Astrocyte (in vitro differentiated cells and primary cell): ENCODE data around the gene BANP. TPM values are rescaled to one million over a fixed set of nuclear protein-coding genes. Genes with fewer than 3 reads are reported as not detected.

Experiments used
- DNase-seq: peaks from one replicate; pipeline ENCODE4 v3.0.0-alpha.2; 2010; ENCODE audit warnings: low read depth
- FAIRE-seq: peaks from 2 replicates; lab custom pipeline; 2011; peaks lifted over from hg19 to GRCh38; lab: Jason Lieb, UNC
- H2AFZ ChIP-seq: 2 replicates; pipeline ENCODE4 v1.6.0; 2012; ENCODE audit warnings: low read depth, low read length, inconsistent platforms
- H3K27ac ChIP-seq: 2 replicates; pipeline ENCODE4 v1.5.1; 2011; ENCODE audit warnings: low read depth, low read length, inconsistent platforms
- H3K27me3 ChIP-seq: 2 replicates; pipeline ENCODE4 v1.6.0; 2011; ENCODE audit warnings: low read length, inconsistent platforms; ENCODE audit not compliant: insufficient read depth
- H3K36me3 ChIP-seq: 2 replicates; pipeline ENCODE4 v1.5.1; 2011; ENCODE audit warnings: low read length, inconsistent platforms; ENCODE audit not compliant: insufficient read depth
- H3K4me1 ChIP-seq: 2 replicates; pipeline ENCODE4 v1.5.1; 2011; ENCODE audit warnings: low read length, inconsistent platforms; ENCODE audit not compliant: insufficient read depth
- H3K4me2 ChIP-seq: 2 replicates; pipeline ENCODE4 v1.6.0; 2012; ENCODE audit warnings: low read length, inconsistent platforms
- H3K4me3 ChIP-seq: 2 replicates; pipeline ENCODE4 v1.5.1; 2011; ENCODE audit warnings: low read depth, mild to moderate bottlenecking, low read length, inconsistent platforms; ENCODE audit not compliant: insufficient read depth
- H3K79me2 ChIP-seq: 2 replicates; pipeline ENCODE4 v1.6.0; 2012; ENCODE audit warnings: mild to moderate bottlenecking, low read length, inconsistent platforms; ENCODE audit not compliant: insufficient read depth
- H3K9ac ChIP-seq: 2 replicates; pipeline ENCODE4 v1.6.0; 2012; ENCODE audit warnings: mild to moderate bottlenecking, low read length, inconsistent platforms
- H3K9me3 ChIP-seq: 2 replicates; pipeline ENCODE4 v1.5.1; 2012; ENCODE audit warnings: low read depth, mild to moderate bottlenecking, low read length, inconsistent platforms; ENCODE audit not compliant: insufficient read depth
- H4K20me1 ChIP-seq: 2 replicates; pipeline ENCODE4 v1.6.0; 2012; ENCODE audit warnings: low read length, inconsistent platforms; ENCODE audit not compliant: insufficient read depth
- H3K27ac Mint-ChIP-seq: one replicate; pipeline ENCODE4 v1.8.0; 2021; ENCODE audit warnings: mild to moderate bottlenecking, mixed read lengths; ENCODE audit not compliant: unreplicated experiment
- H3K27me3 Mint-ChIP-seq: one replicate; pipeline ENCODE4 v1.8.0; 2021; ENCODE audit warnings: low read depth, mixed read lengths; ENCODE audit not compliant: unreplicated experiment
- H3K36me3 Mint-ChIP-seq: one replicate; pipeline ENCODE4 v1.8.0; 2021; ENCODE audit warnings: low read depth, mixed read lengths; ENCODE audit not compliant: unreplicated experiment
- H3K4me1 Mint-ChIP-seq: one replicate; pipeline ENCODE4 v1.8.0; 2021; ENCODE audit warnings: low read depth, mixed read lengths; ENCODE audit not compliant: unreplicated experiment
- H3K4me3 Mint-ChIP-seq: one replicate; pipeline ENCODE4 v1.8.0; 2021; ENCODE audit warnings: mild to moderate bottlenecking, moderate library complexity, mixed read lengths; ENCODE audit not compliant: unreplicated experiment
- H3K9me3 Mint-ChIP-seq: one replicate; pipeline ENCODE4 v1.8.0; 2021; ENCODE audit warnings: mild to moderate bottlenecking, mixed read lengths; ENCODE audit not compliant: unreplicated experiment
- CTCF ChIP-seq: IDR thresholded peaks from 2 replicates; pipeline ENCODE4 v1.5.1; 2011; ENCODE audit warnings: low read depth, mild to moderate bottlenecking, inconsistent platforms, low read length, moderate library complexity; ENCODE audit not compliant: insufficient read depth
- EZH2 ChIP-seq: IDR thresholded peaks from 2 replicates; pipeline ENCODE4 v1.6.1; 2012; ENCODE audit warnings: mild to moderate bottlenecking, low read length, inconsistent platforms; ENCODE audit not compliant: insufficient read depth
- total RNA-seq: library from RNA; stranded (reverse); gene quantifications from 2 replicates; pipeline ENCODE4 v1.2.1, GENCODE V29; 2021

BANP gene
- total RNA-seq, 1 donor from 2014 or later: 28.9 TPM

- DNase-seq (no peak), FAIRE-seq (no peak)
- Histone ChIP-seq H3K36me3 (peaks cover 2% of the 10 kb centered on the region), H3K27me3 (no peaks in the 10 kb centered on the region), H3K4me1 (peaks cover 22% of the 10 kb centered on the region), H3K27ac (no peak overlapping the region), H2AFZ (no peak overlapping the region), H3K4me3 (no peak overlapping the region), H3K4me2 (no peak overlapping the region), H3K9me3 (no peaks in the 10 kb centered on the region), H3K9ac (no peak overlapping the region), H4K20me1 (peaks cover 25% of the 10 kb centered on the region), H3K79me2 (no peaks in the 10 kb centered on the region)
- no peak overlapping the region for H3K4me3 Mint-ChIP-seq
- no peak overlapping the region for H3K27ac Mint-ChIP-seq
- no peak for TF ChIP-seq EZH2
- TF ChIP-seq CTCF: no peak
- peaks cover 15% of the 10 kb centered on the region for H3K36me3 Mint-ChIP-seq
- H3K27me3 Mint-ChIP-seq: no peaks in the 10 kb centered on the region
- no peaks in the 10 kb centered on the region for H3K9me3 Mint-ChIP-seq
- H3K4me1 Mint-ChIP-seq: peaks cover 28% of the 10 kb centered on the region
These were observed 59.8 kb downstream of the BANP start for GRCh38 chr16:88010968-88011483.

- no peak overlapping the region for H3K4me3 Mint-ChIP-seq
- peaks cover 25% of the 10 kb centered on the region for H4K20me1 ChIP-seq
- no peak overlapping the region for H3K27ac Mint-ChIP-seq
- FAIRE-seq: no peak
- no peak overlapping the region for H2AFZ ChIP-seq
- peaks cover 28% of the 10 kb centered on the region for H3K4me1 Mint-ChIP-seq
- H3K27me3 ChIP-seq: no peaks in the 10 kb centered on the region
- no peak overlapping the region for H3K9ac ChIP-seq
- no peaks in the 10 kb centered on the region for H3K9me3 Mint-ChIP-seq
- no peak overlapping the region for H3K27ac ChIP-seq
- H3K27me3 Mint-ChIP-seq: no peaks in the 10 kb centered on the region
- no peaks in the 10 kb centered on the region for H3K9me3 ChIP-seq
- H3K4me3 ChIP-seq: no peak overlapping the region
- no peak for DNase-seq
- peaks cover 2% of the 10 kb centered on the region for H3K36me3 ChIP-seq
- H3K4me1 ChIP-seq: peaks cover 22% of the 10 kb centered on the region
- H3K36me3 Mint-ChIP-seq: peaks cover 18% of the 10 kb centered on the region
- no peak for TF ChIP-seq CTCF
- TF ChIP-seq EZH2: no peak
- H3K4me2 ChIP-seq: no peak overlapping the region
- no peaks in the 10 kb centered on the region for H3K79me2 ChIP-seq
These were observed 61.1 kb downstream of the BANP start for GRCh38 chr16:88012360-88012759.

- Histone ChIP-seq H3K36me3 (no peaks in the 10 kb centered on the region), H3K9me3 (no peaks in the 10 kb centered on the region), H2AFZ (no peak overlapping the region), H3K9ac (no peak overlapping the region), H3K4me1 (peaks cover 22% of the 10 kb centered on the region), H3K79me2 (no peaks in the 10 kb centered on the region), H4K20me1 (peaks cover 25% of the 10 kb centered on the region), H3K27ac (no peak overlapping the region), H3K27me3 (no peaks in the 10 kb centered on the region), H3K4me2 (no peak overlapping the region), H3K4me3 (no peak overlapping the region)
- peaks cover 16% of the 10 kb centered on the region for H3K36me3 Mint-ChIP-seq
- H3K9me3 Mint-ChIP-seq: no peaks in the 10 kb centered on the region
- TF ChIP-seq EZH2 (no peak), CTCF (no peak)
- peaks cover 28% of the 10 kb centered on the region for H3K4me1 Mint-ChIP-seq
- H3K4me3 Mint-ChIP-seq: no peak overlapping the region
- H3K27ac Mint-ChIP-seq: peak overlapping the region; percentile 26
- no peaks in the 10 kb centered on the region for H3K27me3 Mint-ChIP-seq
- no peak for FAIRE-seq
- no peak for DNase-seq
These were observed 61.9 kb downstream of the BANP start for GRCh38 chr16:88013091-88013609.
